ENCODE data around the gene ANKRD44.

ANKRD44 gene

DNA sequence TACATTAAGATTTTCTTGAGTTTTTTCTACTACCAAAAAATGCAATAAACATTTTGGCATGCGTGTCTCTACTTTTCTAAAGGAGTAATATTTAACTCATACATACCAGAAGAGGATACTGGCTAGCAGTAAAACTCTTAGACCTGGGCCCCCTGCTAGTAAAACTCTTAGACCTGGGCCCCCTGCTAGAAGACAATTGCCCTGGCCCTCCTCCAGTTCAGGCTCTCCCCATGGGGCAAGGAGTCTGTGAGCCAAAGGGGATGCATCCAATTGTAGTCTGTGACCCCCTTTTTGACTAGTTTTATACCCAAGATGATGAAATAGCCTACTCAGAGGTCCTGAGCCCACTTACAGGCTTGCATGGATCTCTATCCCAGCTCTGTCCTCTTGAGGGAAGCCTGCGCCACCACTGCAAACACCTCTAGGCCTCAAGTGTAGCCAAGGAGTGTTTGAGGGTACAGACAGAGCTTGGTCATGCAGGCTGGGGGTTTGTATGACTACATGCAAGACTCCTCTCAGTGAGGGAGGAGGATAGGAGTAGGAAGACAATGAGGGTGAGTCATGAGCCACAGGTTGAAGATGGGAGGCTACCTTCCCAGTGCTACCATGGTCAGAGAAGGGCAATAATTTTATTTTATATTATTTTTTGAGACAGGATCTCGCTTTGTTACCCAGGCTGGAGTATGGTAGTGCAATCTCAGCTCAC lies 338.9 kb downstream of the ANKRD44 start:
- no peak for DNase-seq

DNA sequence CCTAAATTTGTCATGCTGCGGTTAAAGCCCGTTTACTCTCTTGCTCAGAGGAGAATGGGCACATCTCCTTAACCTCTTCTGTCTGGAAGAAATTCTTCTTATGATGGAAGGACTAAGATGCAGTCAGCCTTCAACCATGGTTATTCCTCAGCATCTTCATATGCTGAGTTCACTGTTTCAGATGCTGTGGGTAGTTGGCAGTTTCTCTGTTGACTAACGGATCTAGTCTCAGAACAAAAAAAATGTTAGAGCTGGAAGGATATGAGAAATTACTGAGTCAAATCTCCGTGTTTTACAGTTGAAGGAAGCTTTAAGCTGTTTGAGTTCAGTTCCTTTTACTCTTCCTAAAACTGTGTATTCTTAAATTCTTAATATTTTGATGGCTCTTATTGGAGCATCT lies 340.5 kb downstream of the ANKRD44 start:
- DNase-seq, result no peak

DNA sequence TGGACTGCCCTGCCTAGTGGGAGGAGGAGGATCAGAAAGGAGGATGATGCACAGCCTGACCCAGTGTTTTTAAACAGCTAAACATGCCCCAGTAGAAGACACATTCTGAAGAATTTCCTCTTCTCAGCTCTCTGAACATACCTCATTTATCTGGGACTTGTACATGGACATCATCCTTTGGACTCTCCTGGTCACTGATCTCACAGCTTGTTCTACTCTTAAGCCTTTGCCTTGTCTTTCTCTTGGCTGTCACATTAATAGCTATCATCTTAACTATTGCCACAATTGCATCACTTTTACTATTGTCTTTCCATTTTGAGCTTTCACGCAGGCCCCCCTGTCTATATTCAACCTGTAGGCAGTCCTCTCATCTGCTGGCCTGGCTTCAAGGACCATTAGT lies 342.1 kb downstream of the ANKRD44 start:
- no peak for DNase-seq

DNA sequence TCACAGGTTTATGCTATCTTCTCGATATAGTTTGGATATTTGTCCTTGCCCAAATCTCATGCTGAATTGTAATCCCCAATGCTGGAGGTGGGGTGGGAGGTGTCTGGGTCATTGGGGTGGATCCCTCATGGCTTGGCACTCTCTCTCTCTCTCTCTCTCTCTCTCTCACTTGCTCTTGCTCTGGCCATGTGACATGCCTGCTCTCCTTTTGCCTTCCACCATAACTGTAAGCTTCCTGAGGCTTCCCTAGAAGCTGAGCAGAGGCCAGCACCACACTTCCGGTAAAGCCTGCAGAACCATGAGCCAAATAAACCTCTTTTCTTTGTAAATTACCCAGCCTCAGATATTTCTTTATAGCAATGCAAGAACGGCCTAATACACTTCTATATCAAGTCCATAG lies 342.8 kb downstream of the ANKRD44 start:
- DNase-seq, result no peak

DNA sequence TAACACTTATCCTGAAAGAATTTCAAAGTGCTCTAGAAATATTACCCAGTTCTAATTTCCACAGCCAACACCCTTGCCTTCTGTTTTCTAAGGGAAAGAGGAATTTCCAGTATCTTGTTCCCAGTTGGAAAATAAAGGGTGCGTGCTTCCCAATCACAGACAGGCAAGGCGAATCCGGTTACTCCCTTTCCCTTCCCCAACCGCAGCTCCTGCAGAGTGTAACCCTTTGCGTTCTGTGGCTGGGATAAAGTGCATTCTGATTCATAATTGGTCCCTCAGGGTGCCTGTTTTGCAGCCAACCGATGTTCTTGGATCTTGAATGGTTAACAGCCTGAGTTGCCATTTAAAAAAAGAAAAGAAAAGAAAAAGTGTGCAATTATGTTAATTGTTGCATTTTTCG lies 343.5 kb downstream of the ANKRD44 start:
- no peak for DNase-seq

DNA sequence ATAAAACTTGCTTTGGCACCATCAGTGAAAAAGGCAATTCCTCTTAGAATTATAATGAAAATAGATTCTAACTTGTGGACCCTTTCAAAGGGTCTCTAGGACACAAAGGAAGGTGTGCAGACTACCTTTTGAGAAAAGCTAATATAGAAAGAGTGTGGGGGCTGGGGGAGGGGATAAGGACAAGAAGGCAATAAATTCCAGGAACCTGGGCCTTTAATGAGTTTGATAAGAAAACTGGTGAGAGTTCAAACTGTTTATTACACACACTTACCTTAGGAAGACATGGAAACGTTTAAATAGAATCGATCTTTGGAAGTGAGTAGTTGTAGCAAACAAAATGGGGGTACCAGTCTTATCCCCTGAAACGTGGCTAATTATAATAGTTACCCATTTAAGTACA lies 344.5 kb downstream of the ANKRD44 start:
- no peak for DNase-seq

DNA sequence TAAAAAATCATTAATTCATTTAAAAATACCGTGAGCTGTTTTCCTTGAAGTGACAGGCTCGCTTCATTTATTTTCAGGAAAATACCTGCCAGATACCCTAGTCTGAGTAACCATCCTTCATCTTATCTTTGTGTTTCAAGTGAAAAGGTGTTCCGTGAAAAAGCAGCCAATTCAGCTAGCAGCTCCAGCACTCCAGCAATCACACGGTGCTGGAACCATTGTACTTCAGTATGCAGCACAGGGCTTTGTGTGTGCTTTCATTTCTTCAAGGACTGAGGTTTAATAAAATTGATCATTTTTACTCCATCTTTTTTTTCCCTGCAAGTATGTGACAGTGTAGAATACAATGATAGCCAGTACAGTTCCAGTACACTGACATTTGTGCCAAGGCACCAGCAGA lies 344.9 kb downstream of the ANKRD44 start:
- no peak for DNase-seq

DNA sequence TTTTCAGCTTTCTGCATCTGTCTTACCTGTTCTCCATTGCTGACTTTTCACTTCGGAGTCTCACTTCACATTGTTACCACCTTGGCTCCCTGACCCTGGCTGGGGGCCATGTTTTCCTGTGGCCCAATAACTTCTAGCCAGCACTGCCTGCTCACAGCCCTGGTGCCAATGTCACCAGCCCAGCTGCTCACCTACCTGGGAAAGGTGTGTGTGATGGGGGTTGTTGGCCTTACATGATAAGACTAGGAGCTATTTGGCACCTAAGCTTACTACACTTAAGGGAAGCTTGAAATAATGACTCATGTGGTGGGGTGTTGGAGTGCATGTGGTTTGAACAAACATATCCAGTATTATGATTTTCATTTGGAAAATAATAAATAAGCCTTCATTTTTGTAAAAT lies 346.6 kb downstream of the ANKRD44 start:
- DNase-seq, result no peak

DNA sequence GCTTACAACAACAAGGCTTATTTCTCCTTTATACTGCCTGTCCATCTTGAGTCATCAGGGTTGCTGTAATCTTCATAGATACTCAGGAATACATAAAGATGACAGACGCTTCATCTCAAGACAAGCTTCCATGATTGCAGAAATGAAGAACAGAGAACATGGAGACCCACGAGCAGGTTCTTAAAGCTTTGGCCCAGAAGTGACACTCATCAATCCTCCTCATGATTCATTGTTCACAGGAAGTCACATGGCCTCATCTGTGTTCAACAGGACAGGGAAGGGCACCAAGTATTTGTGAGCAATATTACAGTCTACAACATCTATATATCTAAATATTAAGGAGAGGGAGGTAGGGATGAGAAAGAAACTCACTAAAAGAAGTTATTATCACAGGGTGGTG lies 347.5 kb downstream of the ANKRD44 start:
- DNase-seq, result no peak

DNA sequence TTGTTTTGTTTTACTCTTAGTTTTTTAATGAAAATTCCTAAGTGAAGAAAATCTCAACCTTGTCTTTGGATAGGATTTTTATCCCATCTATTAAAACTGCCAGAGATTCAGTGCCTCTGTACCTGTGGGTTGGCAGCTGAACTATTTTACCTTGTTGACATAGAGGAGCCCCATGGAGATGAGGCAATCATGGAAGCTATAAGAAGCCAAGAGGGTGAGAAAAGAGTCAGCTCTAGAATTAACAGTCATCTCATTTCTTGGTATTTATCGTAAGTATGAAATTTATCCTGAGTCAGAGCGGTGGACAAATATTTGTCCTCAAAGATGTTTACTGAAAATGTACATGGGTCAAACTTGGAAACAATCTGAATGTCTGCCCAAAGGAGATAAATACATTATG lies 348.3 kb downstream of the ANKRD44 start:
- DNase-seq, result no peak

DNA sequence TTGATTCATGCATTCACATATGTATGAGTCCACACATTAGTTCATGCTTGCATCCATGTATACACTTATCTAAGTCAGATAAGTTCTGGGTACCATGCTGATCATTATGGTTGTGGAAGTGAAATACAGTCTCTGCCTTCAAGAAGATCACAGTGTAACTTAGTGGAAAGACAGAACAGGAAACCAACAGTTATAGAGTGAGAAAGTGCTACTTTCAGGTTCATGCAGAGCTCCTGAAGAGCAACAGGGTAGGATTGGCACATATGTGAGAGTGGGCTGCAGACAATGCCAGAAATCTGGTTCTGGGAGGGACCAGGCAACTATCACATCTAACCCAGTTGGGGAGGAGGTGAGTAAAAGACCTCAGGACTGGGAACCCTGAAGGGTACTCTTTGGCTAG lies 348.7 kb downstream of the ANKRD44 start:
- no peak for DNase-seq

DNA sequence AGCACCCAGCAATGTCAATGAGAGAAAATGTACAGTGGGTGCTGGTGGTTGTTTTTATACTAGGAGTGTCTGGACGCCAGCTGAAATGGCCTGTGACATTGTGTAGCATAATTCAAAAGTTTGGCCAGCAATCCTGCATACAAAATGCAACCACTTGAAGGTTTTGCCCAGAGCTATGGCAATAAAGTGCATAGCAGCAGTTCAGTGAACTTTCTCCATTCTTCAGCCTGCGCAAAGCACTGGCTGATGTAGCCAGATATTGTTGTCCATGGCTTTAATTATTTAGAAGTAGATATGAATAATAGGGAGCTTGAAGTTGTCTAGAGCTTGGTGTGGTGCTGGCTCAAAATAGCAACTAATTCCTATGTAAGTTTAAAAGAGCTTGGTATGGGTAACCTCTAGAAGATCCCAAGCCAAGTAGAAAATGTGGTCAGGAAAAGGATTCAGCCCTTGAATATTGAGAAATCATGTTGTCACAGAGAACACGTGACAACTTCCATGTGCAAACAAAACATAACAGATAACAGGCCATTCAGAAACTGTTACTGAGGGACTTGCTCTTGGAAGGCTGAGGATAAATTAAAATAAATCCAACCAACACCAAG lies 350.7 kb downstream of the ANKRD44 start:
- no peak for DNase-seq

DNA sequence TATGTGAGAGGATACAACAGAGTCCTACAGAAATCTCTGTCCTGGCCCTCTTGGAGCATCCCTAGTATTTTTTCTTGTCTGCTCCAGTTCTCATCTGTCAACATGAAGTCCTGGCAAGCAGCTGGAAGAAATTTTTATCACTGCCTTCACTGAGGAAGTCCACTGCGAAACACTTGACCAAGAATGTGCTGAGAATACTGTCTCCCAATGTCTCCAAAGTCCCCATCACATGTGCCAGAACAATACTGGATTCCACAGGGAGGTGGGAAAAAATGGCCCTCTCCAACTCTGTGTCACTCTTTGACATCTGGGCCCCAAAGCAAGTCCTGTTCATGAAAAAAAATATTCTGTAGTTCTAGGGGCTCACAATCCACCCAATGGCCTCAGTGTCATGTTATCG lies 351.3 kb downstream of the ANKRD44 start:
- no peak for DNase-seq

DNA sequence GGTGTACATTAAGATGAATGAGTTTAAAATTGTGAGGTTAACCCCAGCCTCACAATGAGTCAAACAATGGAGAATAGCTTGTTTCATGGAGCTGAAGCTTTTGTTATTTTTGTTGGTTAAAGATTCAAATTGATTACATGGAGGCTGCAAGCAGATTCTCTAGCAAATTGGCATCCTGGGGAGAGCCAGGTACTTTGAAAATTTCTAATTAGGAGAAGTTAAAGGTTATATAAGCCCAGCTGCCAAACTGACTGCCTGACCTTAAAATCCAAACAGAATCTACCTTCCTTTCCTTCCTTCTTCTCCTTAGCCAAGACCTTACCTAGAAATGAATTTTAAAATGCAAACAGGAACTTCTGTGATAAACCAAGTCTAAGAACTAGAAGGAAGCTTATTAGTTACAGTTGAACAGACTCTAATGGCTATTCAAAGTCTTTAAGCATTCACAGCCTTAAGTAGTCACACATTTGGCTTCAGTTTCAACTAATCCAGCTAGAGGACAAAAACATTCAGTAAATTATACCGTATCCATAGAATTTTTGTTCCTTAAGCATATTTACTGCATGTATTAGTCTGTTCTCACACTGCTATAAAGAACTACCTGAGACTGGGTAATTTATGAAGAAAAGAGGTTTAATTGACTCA lies 352.6 kb downstream of the ANKRD44 start:
- DNase-seq, result no peak

DNA sequence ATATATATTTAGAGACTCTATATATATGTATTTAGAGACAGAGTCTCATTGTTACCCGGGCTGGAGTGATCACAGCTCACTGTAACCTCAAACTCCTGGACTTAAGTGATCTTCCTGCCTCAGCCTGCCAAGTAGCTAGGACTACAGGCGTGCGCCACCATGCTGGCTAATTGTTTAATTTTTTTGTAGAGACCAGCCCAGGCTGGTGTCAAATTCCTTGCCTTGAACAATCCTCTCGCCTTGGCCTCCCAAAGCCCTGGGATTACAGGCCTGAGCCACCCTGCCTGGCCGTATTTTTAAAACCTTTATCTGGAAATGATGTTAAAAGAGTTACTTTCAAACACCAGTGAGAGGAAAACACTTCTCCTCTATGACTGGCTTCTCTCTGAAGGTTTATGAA lies 353.1 kb downstream of the ANKRD44 start:
- DNase-seq, result no peak

DNA sequence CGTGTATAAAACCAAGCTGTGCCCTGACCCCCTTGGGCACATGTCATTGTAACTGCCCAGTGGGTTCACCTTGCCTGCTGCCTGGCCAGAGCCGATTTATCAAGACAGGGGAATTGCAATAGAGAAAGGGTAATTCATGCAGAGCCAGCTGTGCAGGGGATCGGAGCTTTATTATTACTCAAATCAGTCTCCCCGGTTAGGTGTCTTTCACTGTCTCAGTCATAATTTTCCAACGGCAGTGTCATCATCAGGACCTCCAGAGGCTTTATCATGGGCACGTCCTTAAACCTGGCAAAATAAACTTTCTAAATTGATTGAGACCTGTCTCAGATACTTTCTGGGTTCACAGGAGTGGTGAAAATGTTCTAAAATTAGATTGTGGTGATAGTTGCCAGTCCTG lies 354.5 kb downstream of the ANKRD44 start:
- DNase-seq, result no peak

DNA sequence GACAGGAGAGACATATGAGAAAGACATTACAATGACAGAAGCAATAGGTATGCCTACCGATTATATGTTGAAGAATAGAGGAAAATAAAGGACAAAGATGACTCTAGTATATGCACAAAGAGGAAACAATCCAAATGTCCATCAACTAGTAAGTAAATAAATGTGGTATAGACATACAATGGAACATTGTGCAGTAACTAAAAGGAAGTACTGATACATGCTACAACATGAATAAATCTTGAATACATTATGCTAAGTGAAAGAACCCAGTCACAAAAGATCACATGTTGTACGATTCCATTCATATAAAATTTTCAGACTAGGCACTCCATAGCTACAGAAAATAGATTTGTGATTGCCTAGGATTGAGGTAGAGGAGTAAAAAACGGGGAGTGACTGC lies 355.5 kb downstream of the ANKRD44 start:
- no peak for DNase-seq

DNA sequence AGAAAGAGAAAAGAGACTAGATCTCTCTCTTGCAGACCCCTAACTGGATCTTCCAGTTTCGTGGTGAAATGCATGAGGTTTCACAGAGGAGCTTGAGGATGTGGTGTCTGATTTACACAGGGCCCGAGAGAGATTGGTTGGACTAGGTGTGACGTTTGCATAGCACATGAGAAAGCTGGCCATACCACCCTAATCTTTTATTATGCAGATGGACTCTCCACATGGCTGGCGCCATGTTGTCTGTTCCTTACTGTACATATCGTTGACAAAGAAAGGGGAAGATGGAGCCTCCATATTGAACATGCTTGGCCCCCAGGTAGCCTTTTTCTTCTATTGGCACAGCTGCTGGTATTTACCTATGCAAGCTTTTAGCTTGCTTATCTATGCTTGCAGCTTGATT lies 356.6 kb downstream of the ANKRD44 start:
- no peak for DNase-seq

DNA sequence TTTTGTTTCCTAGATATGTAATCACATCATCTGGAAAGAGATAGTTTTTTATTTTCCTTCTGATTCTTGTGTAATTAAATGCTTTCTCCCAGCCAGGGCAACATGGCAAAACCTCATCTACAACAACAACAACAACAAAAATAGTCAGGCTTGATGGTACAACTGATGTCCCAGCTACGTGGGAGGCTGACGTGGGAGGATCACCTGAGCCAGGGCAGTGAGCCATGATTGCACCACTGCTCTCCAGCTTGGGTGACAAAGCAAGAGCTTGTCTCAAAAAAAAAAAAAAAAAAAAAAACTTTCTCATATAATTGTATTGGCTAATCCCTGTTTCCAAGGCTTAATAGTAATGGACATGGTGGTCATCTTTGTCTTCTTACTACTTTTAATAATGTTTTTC lies 357.6 kb downstream of the ANKRD44 start:
- DNase-seq, result no peak

DNA sequence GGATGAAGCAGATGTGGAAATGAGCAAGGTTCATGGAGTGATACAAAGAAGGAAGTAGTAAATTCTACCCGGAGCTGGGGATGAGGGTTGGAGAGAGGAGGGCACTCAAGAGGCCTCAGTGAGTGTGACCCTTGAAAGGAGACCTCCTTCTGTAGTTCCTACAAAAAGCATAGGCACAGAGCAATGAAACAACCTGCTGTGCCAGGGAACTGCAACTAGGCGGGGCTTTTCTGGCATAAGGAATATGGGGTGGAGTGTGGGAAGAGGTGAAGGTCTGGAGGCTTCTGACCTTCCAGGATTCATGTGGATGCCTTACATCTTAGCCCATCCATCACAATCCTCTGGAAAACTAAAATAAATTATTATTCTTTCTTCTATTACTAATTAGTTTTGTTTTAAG lies 358.6 kb downstream of the ANKRD44 start:
- no peak for DNase-seq

DNA sequence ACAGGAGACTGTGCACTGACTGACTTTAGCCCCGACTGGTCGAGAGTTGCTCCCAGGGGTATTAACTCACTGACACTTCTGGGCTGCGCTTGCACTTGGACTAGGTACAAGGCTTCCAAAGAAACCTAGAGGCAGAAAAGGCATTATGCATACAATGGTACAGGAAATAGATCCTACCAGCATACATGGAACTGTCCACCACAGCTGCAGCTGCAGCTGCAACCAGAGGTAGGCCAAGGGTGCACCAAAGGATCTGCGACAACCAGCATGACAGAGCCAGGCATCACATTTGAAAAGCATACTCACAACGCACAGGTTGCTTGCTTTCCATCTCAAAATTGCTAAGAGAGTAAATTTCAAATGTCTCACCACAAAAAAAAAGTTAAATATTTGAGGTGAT lies 361.5 kb downstream of the ANKRD44 start:
- no peak for DNase-seq

DNA sequence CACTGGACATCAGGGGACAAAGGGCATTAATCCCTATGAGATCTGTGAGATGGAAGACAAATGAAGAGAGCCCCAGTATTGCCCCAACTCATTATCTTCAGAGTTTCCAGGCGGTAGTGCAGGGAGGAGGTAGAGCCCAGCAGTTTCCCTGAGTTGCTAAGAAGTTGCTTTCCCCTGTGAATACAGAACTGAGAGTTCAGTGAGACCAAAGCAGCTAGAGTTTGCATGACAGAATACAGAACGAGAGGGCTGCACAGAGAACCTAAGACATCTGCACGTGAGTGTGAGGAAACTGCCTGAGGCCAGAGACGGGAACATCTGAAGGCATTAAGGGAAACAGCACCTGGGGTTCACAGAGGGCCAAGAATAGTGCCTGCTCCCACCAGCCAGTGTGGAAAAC lies 366.0 kb downstream of the ANKRD44 start:
- no peak for DNase-seq

DNA sequence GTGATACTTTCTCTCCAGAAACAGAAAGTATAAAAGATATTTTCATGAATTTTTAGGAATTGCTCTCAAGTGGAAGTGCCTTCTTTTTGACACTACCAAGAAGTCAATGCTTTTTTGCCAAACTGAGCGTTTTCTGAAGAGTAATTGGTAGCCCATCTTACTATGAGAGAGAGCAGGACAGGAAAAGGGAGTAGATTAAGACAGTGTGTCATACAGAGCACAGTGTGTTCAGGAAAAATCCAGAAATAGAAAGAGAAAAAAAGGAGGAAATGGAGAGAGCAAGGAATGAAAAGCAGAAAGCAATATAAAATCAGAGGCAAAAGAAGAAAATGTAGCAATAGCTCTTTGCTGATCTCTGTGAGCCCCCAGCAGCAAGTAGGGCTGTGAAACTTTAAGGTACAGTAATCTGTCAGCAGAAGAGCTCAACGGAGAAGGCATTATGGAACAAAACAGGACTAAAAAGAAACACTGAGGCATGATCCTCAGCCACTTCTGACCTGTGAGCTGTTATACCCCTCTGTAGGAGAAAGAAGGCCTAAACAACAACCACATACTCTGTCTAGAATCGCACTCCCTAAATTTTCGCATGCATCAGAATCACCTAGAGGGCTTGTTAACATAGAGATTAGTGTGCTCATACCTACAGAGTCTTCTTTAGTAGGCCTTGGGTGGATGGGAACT lies 369.0 kb downstream of the ANKRD44 start:
- DNase-seq, result no peak

DNA sequence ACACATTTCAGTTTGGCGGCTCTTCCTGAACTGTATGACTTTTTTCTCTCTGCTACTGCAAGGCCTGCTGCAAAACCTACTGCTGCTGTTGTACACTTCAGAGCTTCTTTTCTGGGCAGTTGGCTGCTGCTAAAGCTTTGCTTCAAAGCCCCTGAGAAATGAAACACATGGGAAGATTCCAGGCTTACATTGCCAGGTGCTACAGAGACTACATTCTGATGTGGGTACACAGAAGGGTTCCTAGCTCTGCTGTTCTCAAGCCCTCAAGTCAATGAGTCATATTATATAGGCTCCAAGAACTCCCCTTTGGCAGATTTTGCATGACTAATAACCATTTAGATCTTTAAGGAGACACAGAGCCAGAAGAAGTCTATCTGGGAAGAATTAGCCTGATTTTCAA lies 371.2 kb downstream of the ANKRD44 start:
- no peak for DNase-seq
